Measurements from ENCODE around the gene CUX1. TPM values are rescaled to one million over a fixed set of nuclear protein-coding genes. Genes with fewer than 3 reads are reported as not detected.
A peak's percentile ranks its signal among the peaks of the same experiment; 100 is the strongest.
"Not testable (repeated sequence)": the region's sequence is repeated elsewhere in the genome, so short reads cannot be mapped to it uniquely, and the experiment has no call there.

The CUX1 gene
- polyA plus RNA-seq, 1 donor, result 43.6 TPM

GRCh38 chr7:101795461-101795860 is 22.0 kb upstream of the CUX1 start:
- no peak for DNase-seq

DNA sequence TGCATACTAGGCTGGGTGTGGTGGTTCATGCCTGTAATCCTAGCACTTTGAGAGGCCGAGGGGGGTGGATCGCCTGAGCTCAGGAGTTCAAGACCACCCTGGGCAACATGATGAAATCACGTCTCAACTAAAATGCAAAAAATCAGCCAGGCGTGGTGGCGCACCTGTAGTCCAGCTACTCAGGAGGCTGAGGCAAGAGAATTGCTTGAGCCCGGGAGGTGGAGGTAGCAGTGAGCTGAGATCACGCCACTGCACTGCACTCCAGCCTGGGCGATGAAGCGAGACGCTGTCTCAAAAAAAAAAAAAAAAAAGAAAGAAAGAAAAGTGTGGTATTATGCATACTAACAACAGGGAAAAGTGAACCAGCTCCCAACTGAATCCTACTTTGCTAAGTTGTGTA is 19.3 kb upstream of the CUX1 start:
- not testable (repeated sequence) for DNase-seq

DNA sequence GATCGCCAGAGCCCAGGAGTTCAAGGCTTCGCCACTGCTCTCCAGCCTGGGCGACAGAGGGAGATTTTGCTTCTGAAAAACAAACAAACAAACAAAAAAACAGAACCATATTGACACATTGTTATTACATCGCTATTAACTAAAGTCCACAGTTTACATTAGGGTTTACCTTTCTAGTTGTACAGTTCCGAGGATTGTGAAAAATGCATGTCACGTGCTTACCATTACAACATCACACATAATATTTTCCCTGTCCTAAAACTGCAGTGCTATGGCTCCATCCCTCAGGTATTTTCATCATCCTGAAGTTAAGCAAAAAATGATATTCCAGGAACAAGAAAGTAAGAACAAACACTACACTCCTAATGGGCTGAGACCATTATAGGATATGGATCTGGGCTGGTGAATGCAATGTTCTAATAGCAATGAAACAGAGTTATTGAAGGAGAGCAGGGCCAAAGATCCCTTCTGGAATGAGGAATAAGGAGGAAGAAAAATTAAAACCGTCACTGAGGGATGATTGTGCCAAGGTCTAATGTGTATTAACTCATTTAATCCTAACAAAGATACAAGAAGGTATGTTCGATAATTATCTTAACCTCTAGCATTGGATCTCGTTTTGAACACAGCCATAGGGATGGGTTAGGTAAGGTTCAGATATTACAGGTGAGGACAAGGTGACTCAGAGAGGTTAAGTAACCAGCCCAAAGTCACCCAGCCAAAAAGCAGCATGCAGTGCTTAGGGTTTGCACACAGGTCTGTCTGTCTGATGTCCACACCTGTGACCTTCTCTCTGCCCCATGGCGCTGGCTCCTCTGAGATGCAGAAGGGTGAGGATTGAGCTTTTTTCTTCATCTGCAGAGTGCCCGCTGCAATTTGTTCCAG is 14.0 kb upstream of the CUX1 start:
- no peak for DNase-seq

DNA sequence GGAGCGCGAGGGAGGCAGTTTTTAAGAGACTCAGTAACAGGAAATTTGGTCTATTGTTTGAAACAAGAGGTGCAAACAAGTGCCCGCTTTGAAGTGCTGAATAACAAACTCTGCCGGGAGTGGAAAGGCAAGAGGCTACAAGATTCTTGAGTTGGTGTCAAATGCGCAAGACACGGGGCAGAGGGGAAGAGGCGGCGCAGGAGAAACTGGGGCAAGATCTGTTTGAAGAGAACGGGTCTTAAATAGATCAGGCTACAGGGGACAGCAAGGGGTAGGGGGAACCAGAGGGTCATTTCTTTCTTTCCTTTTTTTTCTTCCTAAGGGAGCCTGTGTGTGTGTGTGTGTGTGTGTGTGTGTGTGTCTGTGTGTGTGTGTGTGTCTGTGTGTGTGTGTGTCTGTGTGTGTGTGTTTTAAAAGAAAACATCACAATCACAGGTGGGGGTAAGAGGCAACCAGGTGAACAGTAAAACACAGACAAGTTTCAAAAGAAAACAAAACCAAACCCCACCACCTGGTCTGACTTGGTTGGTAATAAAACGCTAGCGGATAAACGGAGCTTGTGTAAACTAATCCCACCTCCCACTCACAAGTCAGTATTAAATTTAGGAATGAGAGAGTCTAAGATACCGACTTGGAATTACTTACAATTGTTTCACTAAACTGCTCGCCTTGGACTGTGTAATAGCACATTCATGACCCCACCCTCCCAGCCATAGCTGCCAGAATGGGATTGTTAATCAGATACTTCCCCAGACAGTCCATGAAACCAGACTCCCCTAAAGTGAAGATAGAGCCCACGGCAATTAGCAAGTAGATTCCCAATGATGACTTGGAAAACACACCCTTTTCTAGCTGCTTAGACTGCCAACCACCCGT is 13.1 kb upstream of the CUX1 start:
- no peak for DNase-seq

GRCh38 chr7:101804967-101805366 is 12.5 kb upstream of the CUX1 start:
- DNase-seq, result no peak

- no peak for DNase-seq
Observed at GRCh38 chr7:101812595-101812994, 4.8 kb upstream of the CUX1 start.

- no peak for DNase-seq
Observed at GRCh38 chr7:101813402-101814019, 3.9 kb upstream of the CUX1 start.

DNA sequence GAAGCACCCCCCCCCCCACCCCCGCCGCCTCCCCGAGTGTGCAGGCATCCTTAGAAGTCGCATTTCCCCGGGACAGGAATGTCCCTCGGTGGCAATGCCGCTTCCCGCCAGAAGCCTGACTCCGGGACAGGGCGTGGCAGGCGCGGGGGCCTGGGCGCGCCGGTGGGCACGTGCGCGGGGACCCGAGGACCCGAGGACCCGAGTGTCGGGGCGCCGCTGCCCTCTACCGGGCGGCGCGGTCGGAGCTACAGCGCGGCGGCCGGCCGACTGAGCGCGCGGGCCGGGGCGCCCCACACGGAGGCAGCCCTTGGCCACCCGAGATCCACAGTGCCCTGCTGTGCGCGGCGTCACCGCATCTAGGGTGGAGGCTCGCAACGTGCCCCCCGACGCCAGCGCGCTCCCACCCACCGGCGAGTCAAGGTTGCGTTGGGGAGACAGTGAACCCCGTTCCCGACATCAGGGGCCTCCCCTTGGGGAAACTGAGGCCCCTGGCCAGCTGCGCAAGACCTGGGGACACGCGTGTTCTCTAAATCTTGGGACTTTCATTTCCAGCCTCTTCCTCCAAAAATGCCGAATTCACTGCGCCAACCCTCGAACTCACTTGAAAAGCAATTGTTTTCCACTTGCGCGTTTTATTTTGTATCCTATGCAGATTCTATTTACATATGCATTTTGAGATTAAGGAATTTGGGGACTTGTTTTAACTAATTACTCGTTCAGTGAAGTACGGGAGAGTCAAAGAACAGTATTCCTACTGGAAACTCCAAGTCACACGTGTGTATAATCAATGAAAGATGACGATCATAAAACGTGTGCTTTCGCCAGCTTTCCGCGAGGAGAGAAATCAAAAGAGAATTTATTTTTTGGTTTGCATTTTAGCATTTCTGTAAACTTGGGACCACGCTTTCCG is 3.1 kb upstream of the CUX1 start:
- DNase-seq, result peak; percentile 50

GRCh38 chr7:101814991-101815825 is 2.2 kb upstream of the CUX1 start:
- DNase-seq, result peak; percentile 41

DNA sequence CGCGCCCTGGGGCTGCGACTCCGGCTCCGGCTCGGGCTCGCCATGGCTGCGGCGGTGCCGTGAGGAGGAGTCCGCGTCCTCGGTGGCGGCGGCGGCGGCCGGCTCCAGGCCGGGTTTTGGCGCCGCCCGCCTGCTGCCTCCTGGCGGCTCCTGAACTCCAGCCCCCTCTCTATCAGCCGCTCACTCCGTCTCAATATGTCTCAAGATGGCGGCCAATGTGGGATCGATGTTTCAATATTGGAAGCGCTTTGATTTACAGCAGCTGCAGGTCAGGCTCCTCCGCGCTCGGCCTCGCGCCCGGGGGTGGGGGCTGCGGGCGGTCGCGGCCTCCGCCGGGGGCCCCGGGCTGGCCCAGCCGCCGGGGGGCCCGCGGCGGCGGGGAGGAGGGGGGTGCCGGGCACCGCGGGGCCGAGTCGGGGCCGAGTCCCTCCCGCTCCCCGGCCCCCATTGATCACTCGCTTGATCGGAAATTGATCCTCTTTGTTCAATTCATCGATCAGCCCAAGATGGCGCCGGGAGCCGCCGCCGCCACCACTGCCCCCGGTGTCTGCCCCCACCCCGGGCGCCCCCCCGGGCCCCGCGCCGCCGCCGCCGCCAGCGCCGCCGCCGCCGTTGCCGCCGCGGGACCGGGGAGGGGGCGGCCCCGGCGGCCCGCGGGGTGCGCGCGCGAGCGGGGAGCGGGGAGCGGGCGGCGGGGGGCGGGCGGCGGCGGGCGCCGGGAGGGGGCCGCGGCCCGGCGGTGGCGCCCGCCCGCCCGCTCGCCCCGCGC is 1.4 kb upstream of the CUX1 start:
- peak; percentile 80 for DNase-seq

GRCh38 chr7:101816595-101817470 is 593 bp upstream of the CUX1 start:
- DNase-seq, result peak; percentile 43

- no peak for DNase-seq
Observed at GRCh38 chr7:101818287-101819071, 1.1 kb downstream of the CUX1 start.

- no peak for DNase-seq
Observed at GRCh38 chr7:101819183-101819582, 1.8 kb downstream of the CUX1 start.

DNA sequence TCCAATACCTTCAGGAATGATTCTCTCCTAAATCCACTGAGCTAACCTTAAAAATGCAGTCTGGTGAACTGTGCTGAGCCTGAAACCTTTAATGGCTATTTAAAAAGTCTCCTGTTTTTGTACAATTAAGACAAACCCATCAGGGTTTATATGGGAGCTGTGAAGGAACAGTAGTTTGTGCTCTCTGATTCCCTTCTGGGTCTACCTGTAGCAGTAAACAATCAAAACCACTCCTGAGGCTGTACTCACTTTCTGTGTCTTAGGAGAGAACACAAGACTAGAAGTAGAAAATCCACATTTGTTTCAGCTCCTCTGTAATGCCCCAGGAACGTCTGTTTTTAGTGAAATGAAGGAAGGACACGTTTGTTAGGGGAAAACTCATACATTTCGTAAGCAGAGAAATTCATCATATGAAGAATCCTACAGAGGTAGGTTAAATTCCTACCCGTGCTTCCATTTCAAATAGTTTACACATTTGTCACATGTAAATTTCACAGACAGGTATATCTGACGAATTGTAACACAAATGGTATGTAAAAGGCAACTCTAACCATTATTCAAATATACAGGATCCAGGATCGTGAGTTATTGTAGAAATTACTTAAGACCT is 2.6 kb downstream of the CUX1 start:
- DNase-seq, result no peak

DNA sequence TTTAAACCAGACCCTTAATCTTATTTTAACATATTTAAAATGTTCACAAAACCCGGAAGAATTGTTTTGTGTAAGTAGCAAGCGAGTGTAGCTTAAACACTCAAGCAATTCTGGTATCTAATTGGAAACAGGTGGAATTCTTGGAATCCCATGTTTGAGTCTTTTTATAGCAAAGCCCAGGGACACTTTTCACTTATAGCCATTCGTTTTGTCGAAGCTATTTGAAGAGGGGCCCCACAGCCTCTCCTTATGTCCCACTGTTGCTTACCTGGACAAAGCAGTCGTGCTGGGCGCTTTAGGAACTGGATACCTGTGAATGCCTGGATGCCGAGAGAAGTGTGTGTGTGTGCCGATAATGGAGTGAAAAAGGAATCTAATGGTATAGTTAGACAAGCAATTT is 3.3 kb downstream of the CUX1 start:
- DNase-seq, result peak; percentile 30

- not testable (repeated sequence) for DNase-seq
Observed at GRCh38 chr7:101822632-101823031, 5.2 kb downstream of the CUX1 start.

DNA sequence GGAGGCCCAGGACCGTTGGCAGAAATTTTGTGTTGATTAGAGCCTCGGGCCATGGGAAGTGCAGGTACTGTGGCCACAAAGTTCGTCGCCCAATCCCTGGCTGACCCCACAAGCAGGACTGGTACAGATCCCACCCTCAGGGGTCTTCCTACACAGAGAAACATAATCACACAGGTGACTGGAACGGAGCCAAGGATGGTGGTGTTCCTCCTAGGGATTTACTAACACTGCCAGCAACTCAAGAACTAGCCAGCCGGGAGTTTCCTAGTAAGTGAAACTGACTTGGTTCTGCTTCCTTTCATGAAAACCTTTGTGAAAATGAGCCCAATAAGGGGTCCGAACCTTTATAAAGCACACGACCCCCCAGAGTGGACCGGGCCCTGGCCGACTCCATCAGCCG is 5.7 kb downstream of the CUX1 start:
- DNase-seq, result no peak

DNA sequence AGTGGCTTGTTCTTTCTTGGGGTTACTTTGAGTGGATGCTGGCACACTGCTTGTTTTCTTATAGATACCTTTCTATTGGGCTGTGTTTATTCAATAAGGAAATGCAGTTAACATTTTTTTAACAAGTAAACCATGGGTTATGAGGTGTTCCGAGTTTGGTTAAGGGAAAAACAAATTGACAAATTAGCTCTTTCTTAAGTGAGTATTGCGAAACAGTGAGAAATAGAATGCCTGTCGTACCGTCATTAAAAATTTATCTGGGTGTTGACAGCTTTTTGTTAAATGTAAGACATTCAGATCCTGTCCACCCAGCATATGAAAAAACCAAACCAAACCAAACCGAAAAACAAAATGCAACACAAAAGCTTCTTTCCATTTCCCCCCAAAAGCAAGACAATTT is 6.2 kb downstream of the CUX1 start:
- DNase-seq, result no peak
